GM12891 (cell line): ENCODE results near the gene KLHL1.

Experiments used
- DNase-seq: peaks from one replicate; pipeline ENCODE4 v3.0.0; 2011; ENCODE audit warnings: low spot score; ENCODE audit not compliant: insufficient read length
- FAIRE-seq: peaks from 2 replicates; lab custom pipeline; 2011; peaks lifted over from hg19 to GRCh38; lab: Jason Lieb, UNC
- PAX5 ChIP-seq: IDR thresholded peaks from 2 replicates; pipeline ENCODE4 v1.6.1; 2011; ENCODE audit warnings: low read length, moderate library complexity, mild to moderate bottlenecking; ENCODE audit not compliant: insufficient read depth, severe bottlenecking
- POLR2A ChIP-seq: IDR thresholded peaks from 2 replicates; pipeline ENCODE4 v1.6.1; 2011; ENCODE audit warnings: low read depth, low read length, control low read depth
- POLR2AphosphoS5 ChIP-seq: IDR thresholded peaks from 2 replicates; pipeline ENCODE4 v1.6.1; 2011; ENCODE audit warnings: low read depth, low read length, control low read depth
- POU2F2 ChIP-seq: IDR thresholded peaks from 2 replicates; pipeline ENCODE4 v1.6.1; 2011; ENCODE audit warnings: low read depth, mild to moderate bottlenecking, control low read depth, low read length, moderate library complexity
- SPI1 ChIP-seq: IDR thresholded peaks from 2 replicates; pipeline ENCODE4 v1.6.1; 2011; ENCODE audit warnings: low read depth, low read length, control low read depth
- TAF1 ChIP-seq: IDR thresholded peaks from 2 replicates; pipeline ENCODE4 v1.6.1; 2011; ENCODE audit warnings: low read depth, low read length, control low read depth

KLHL1 gene

GRCh38 chr13:70022646-70023045, 85.6 kb downstream of the KLHL1 start:
- TF ChIP-seq TAF1 (no peak), POLR2A (no peak), SPI1 (no peak), POLR2AphosphoS5 (no peak), PAX5 (no peak), POU2F2 (no peak)
- DNase-seq (no peak), FAIRE-seq (no peak)

GRCh38 chr13:70016116-70016515, 92.1 kb downstream of the KLHL1 start:
- DNase-seq = no peak
- no peak for FAIRE-seq
- TF ChIP-seq POLR2AphosphoS5 (no peak), SPI1 (no peak)

- no peak for FAIRE-seq
- DNase-seq = no peak
- TF ChIP-seq POU2F2 (no peak), SPI1 (no peak), POLR2A (no peak), TAF1 (no peak), PAX5 (no peak), POLR2AphosphoS5 (no peak)
Observed at GRCh38 chr13:70014337-70014736, 93.9 kb downstream of the KLHL1 start.

GRCh38 chr13:69999875-70000274, 108.4 kb downstream of the KLHL1 start:
- DNase-seq (no peak), FAIRE-seq (no peak)
- TF ChIP-seq SPI1 (no peak), POLR2AphosphoS5 (no peak), TAF1 (no peak), POLR2A (no peak), PAX5 (no peak), POU2F2 (no peak)

- DNase-seq (no peak), FAIRE-seq (no peak)
- TF ChIP-seq POU2F2 = no peak
- no peak for TF ChIP-seq SPI1
- no peak for TF ChIP-seq TAF1
- no peak for TF ChIP-seq PAX5
- no peak for TF ChIP-seq POLR2A
- TF ChIP-seq POLR2AphosphoS5 = no peak
Observed at GRCh38 chr13:69997061-69997460, 111.2 kb downstream of the KLHL1 start.

- FAIRE-seq = no peak
- no peak for DNase-seq
- TF ChIP-seq TAF1 = no peak
- no peak for TF ChIP-seq POU2F2
- TF ChIP-seq SPI1 = no peak
- no peak for TF ChIP-seq POLR2A
Observed at GRCh38 chr13:69980799-69981198, 127.5 kb downstream of the KLHL1 start.

- FAIRE-seq (no peak), DNase-seq (no peak)
- TF ChIP-seq TAF1 = no peak
- no peak for TF ChIP-seq POLR2A
- no peak for TF ChIP-seq PAX5
- TF ChIP-seq POLR2AphosphoS5 = no peak
- no peak for TF ChIP-seq SPI1
- TF ChIP-seq POU2F2 = no peak
Observed at GRCh38 chr13:69975496-69975895, 132.8 kb downstream of the KLHL1 start.

- DNase-seq (no peak), FAIRE-seq (no peak)
- TF ChIP-seq SPI1 (no peak), PAX5 (no peak), POLR2AphosphoS5 (no peak), POLR2A (no peak), TAF1 (no peak), POU2F2 (no peak)
Observed at GRCh38 chr13:69970520-69970919, 137.7 kb downstream of the KLHL1 start.

GRCh38 chr13:69959046-69959445, 149.2 kb downstream of the KLHL1 start:
- TF ChIP-seq TAF1 = no peak
- TF ChIP-seq POLR2A = no peak
- TF ChIP-seq PAX5 = no peak
- no peak for TF ChIP-seq POU2F2
- TF ChIP-seq POLR2AphosphoS5 = no peak
- no peak for DNase-seq
- FAIRE-seq = no peak

- no peak for TF ChIP-seq POLR2AphosphoS5
- no peak for TF ChIP-seq PAX5
- TF ChIP-seq TAF1 = no peak
- no peak for TF ChIP-seq POU2F2
- TF ChIP-seq SPI1 = no peak
- TF ChIP-seq POLR2A = no peak
- no peak for DNase-seq
- no peak for FAIRE-seq
Observed at GRCh38 chr13:69956839-69957238, 151.4 kb downstream of the KLHL1 start.
